ENCODE data around the gene MPPED1. TPM values are rescaled to one million over a fixed set of nuclear protein-coding genes. Genes with fewer than 3 reads are reported as not detected.

MPPED1 gene
- polyA plus RNA-seq, 1 of the 3 experiments (the other 2 are of a cell fraction) = 0.03 TPM

GRCh38 chr22:43475549-43476076 is 63.8 kb downstream of the MPPED1 start:
- no peak overlapping the region for H3K4me3 ChIP-seq (ENCODE audit: low read depth in 2 of 2, low read length in 1 of 2)
- no peak for DNase-seq
- no peaks in the 10 kb centered on the region for H4K20me1 ChIP-seq (ENCODE audit: insufficient read depth)
- WGBS (ENCODE audit: low lambda C conversion rate) = 62% methylated on average over 3 of the region's 3 CpGs
- H3K4me1 ChIP-seq (ENCODE audit: control insufficient read depth in 1 of 2, insufficient read depth in 2 of 2, low read depth in 1 of 2, low read length in 1 of 2) = no peaks in the 10 kb centered on the region
- H3K27ac ChIP-seq (ENCODE audit: low read depth in 2 of 2, low read length in 1 of 2) = no peak overlapping the region
- TF ChIP-seq JUND (IDR thresholded peaks at IDR 0.05) = no peak
- TF ChIP-seq NFIC (IDR thresholded peaks at IDR 0.05; ENCODE audit: borderline replicate concordance) = no peak
- TF ChIP-seq NRF1 (IDR thresholded peaks at IDR 0.05; ENCODE audit: low read depth, low read length) = no peak
- TF ChIP-seq CHD2 (IDR thresholded peaks at IDR 0.05; ENCODE audit: low read length, partially characterized antibody) = no peak
- no peak for TF ChIP-seq RFX5 (IDR thresholded peaks at IDR 0.05; ENCODE audit: low read length)
- H3K9me2 ChIP-seq = no peaks in the 10 kb centered on the region
- H3F3A ChIP-seq (replicated peaks; ENCODE audit: insufficient read depth) = no peaks in the 10 kb centered on the region
- H3K27me3 ChIP-seq (ENCODE audit: insufficient read depth) = no peaks in the 10 kb centered on the region
- H3K9me3 ChIP-seq = no peaks in the 10 kb centered on the region
- H2AFZ ChIP-seq (ENCODE audit: low read depth) = no peak overlapping the region
- POLR2A ChIA-PET = no interaction called here
- H3K9ac ChIP-seq = no peak overlapping the region
- H3K79me2 ChIP-seq (ENCODE audit: insufficient read depth) = no peaks in the 10 kb centered on the region
- CTCF ChIA-PET = no interaction called here
- H3K36me3 ChIP-seq (replicated peaks in 1 of 2; ENCODE audit: control insufficient read depth in 1 of 2, insufficient read depth in 2 of 2, low read length in 1 of 2) = no peaks in the 10 kb centered on the region
- H3K4me2 ChIP-seq = no peak overlapping the region

DNA sequence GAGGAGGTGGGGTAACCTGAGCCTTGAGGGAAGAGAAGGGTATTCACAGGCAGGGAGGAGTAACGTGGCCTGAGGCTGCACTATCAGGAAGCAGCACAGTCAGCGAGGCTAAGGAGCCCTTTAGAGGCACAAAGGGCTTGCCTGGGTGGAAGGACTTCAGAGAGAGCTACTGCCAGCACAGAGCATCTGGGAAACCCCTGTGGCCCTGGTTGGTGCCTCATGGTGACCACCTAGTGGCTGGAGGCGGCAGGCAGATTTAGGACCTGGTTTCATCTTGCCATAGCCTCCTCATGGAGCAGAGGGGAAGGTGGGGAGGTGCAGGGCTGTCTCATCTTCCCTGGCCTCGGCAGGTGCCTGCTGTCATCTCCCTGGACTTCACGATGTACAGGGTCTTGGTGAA is 64.5 kb downstream of the MPPED1 start:
- H3K9me2 ChIP-seq = no peaks in the 10 kb centered on the region
- WGBS (ENCODE audit: low lambda C conversion rate) = 7% methylated on average over 2 of the region's 5 CpGs
- no peaks in the 10 kb centered on the region for H3K27me3 ChIP-seq (ENCODE audit: insufficient read depth)
- DNase-seq = no peak
- H3K36me3 ChIP-seq (replicated peaks in 1 of 2; ENCODE audit: control insufficient read depth in 1 of 2, insufficient read depth in 2 of 2, low read length in 1 of 2) = no peaks in the 10 kb centered on the region
- ChIA-PET CTCF (no interaction called here), POLR2A (no interaction called here)
- no peak overlapping the region for H3K4me3 ChIP-seq (ENCODE audit: low read depth in 2 of 2, low read length in 1 of 2)
- H3K9ac ChIP-seq = no peak overlapping the region
- no peak overlapping the region for H3K27ac ChIP-seq (ENCODE audit: low read depth in 2 of 2, low read length in 1 of 2)
- TF ChIP-seq RCOR1 (IDR thresholded peaks at IDR 0.05; ENCODE audit: low read length) (no peak), EZH2phosphoT487 (IDR thresholded peaks at IDR 0.05; ENCODE audit: borderline replicate concordance, low read depth) (no peak), SMC3 (IDR thresholded peaks at IDR 0.05; ENCODE audit: low read depth, low read length) (no peak), JUND (IDR thresholded peaks at IDR 0.05) (no peak), IRF3 (IDR thresholded peaks at IDR 0.05; ENCODE audit: low read depth, low read length) (no peak), GABPA (IDR thresholded peaks at IDR 0.05; ENCODE audit: low read depth) (no peak), GATA2 (CRISPR knock-in tag; IDR thresholded peaks at IDR 0.05) (no peak), YY1 (IDR thresholded peaks at IDR 0.05; ENCODE audit: low read depth) (no peak), MEF2A (IDR thresholded peaks at IDR 0.05; ENCODE audit: borderline replicate concordance, low read depth) (no peak), TCF12 (IDR thresholded peaks at IDR 0.05) (no peak), NFIC (IDR thresholded peaks at IDR 0.05; ENCODE audit: borderline replicate concordance) (no peak), POLR2AphosphoS5 (IDR thresholded peaks at IDR 0.05; ENCODE audit: low read depth, low read length) (no peak), RFX5 (IDR thresholded peaks at IDR 0.05; ENCODE audit: low read length) (no peak), ELF1 (IDR thresholded peaks at IDR 0.05) (no peak), FOXJ3 (CRISPR knock-in tag; IDR thresholded peaks at IDR 0.05) (no peak), FOXM1 (IDR thresholded peaks at IDR 0.05; ENCODE audit: low read depth) (no peak), RXRA (IDR thresholded peaks at IDR 0.05; ENCODE audit: borderline replicate concordance, low read depth) (no peak)
- TF ChIP-seq, protein P1, sequence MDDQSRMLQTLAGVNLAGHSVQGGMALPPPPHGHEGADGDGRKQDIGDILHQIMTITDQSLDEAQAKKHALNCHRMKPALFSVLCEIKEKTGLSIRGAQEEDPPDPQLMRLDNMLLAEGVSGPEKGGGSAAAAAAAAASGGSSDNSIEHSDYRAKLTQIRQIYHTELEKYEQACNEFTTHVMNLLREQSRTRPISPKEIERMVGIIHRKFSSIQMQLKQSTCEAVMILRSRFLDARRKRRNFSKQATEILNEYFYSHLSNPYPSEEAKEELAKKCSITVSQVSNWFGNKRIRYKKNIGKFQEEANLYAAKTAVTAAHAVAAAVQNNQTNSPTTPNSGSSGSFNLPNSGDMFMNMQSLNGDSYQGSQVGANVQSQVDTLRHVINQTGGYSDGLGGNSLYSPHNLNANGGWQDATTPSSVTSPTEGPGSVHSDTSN (IDR thresholded peaks at IDR 0.05) = no peak
- TF ChIP-seq, protein P2, sequence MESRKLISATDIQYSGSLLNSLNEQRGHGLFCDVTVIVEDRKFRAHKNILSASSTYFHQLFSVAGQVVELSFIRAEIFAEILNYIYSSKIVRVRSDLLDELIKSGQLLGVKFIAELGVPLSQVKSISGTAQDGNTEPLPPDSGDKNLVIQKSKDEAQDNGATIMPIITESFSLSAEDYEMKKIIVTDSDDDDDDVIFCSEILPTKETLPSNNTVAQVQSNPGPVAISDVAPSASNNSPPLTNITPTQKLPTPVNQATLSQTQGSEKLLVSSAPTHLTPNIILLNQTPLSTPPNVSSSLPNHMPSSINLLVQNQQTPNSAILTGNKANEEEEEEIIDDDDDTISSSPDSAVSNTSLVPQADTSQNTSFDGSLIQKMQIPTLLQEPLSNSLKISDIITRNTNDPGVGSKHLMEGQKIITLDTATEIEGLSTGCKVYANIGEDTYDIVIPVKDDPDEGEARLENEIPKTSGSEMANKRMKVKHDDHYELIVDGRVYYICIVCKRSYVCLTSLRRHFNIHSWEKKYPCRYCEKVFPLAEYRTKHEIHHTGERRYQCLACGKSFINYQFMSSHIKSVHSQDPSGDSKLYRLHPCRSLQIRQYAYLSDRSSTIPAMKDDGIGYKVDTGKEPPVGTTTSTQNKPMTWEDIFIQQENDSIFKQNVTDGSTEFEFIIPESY (IDR thresholded peaks at IDR 0.05; ENCODE audit: borderline replicate concordance, low read depth) = no peak
- TF ChIP-seq, protein P3, sequence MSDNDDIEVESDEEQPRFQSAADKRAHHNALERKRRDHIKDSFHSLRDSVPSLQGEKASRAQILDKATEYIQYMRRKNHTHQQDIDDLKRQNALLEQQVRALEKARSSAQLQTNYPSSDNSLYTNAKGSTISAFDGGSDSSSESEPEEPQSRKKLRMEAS (IDR thresholded peaks at IDR 0.05; ENCODE audit: low read depth) = no peak
- H3K4me1 ChIP-seq (ENCODE audit: control insufficient read depth in 1 of 2, insufficient read depth in 2 of 2, low read depth in 1 of 2, low read length in 1 of 2) = no peaks in the 10 kb centered on the region
- no peak overlapping the region for H2AFZ ChIP-seq (ENCODE audit: low read depth)
- H3K4me2 ChIP-seq = no peak overlapping the region
- H3K9me3 ChIP-seq = no peaks in the 10 kb centered on the region
- H3F3A ChIP-seq (replicated peaks; ENCODE audit: insufficient read depth) = no peaks in the 10 kb centered on the region
- H4K20me1 ChIP-seq (ENCODE audit: insufficient read depth) = no peaks in the 10 kb centered on the region
- no peaks in the 10 kb centered on the region for H3K79me2 ChIP-seq (ENCODE audit: insufficient read depth)
